AG20443 (cell line): ENCODE results near the gene PLB1.

Experiments
- DNase-seq: peaks from one replicate; pipeline ENCODE4 v3.0.0; 2012; ENCODE audit warnings: low spot score, mixed read lengths

Gene PLB1

DNA sequence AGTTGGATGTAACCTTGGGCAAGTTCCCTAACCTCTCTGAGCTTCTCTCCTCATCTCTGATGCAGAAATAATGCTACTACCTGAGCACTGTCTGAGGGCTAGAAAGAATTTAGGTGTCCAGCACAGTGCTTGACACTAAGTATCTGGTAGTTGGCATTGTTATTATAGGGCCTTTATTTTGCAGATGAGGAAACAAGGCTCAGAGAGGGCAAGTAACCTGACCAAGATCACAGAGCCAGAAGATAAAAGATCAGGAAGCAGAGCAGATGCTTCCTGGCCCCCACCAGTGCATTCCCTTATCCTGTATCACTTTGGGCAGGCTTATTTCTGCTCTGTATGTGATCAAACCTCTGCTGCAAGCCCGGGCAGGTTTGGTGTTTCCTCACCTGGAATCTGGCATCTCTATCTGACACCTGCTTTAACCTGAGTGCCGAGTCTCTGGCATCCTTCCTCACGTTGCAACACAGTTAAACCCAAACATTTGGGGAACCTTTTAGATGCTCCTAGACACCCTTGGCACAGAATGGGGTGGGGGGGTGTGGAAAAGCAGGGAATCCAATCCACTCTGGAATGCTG is 69.9 kb downstream of the PLB1 start:
- no peak for DNase-seq

DNA sequence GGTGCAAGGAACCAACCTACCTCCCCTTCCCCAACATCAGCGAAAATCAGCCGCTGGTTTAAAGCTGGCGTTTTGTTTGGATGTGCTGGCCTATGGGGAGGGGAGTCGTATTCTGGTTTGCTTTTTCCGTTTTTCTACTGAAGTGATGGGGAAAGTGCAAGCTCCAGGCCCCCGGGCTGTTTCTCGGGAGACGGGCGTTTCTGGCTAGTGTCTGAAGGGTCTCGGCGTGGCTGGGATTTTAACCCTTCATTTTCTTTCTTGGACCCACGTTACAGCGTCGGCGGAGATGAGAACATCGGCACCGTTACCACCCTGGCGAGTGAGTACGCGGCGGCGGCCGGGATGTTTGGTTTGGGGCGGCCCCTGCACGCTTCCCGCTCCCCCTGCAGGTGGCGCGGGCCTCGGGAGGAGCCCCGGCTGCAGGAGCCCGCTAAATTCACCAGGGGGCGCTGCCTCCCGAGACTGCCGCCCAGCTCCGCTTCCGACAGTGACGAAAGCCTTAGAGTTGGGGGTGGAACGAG is 70.7 kb downstream of the PLB1 start:
- peak; percentile 98 for DNase-seq

DNA sequence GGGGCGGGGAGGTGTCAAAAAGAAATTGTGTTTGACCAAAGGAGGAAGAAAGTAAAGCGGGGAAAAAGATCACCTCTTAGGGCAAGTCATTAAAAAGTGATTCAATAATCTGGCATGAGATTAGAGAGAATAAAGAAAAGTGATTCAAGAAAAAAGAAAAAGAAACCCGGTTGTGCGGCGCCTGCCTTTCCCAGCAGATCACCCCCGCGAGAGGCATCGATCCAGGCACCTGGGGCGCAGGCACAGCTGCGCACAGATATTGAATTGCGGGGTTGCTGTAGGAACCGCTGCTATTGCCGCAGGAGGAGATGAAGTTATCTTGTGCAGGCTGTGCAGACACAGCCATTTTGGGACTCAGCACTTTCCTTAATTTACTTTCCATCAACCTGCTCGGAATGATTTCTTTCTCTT is 71.2 kb downstream of the PLB1 start:
- DNase-seq: peak; percentile 38

DNA sequence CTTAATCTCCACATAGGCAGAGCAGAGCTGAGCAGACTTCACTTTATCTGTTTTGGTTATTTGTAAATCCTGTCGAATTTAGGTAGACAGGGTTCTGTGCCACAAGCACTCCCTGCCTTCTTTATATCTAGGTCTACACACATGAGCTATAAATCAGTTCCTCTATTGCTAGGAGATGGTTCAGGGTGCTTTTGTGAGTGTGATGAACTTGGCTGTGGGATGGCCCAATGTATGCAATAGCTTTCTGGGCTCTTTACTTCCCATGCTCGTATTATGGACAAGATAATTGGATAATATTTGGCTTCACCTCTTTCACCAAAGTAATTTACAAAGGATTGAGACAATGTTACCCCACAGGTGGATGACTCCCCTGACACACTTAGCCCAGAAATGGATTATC is 72.2 kb downstream of the PLB1 start:
- no peak for DNase-seq

DNA sequence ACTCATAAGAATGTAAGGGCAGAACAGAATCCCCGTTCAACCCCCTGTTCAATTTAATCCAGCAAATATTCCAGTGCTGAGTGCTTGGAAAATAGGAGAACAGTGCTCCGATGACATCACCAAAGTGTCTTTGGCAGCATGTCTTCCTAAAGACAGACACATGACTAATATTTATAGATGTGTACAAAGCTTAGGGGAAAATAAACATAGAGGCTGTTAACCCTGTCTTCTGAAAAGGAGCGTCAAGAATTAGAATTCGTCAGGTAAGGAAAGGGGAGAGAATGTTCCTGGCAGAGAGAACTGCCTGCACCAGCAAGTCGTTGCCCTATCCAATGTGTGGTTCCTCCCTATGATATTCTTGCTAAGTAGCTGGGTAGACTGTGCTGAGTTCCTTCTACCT is 72.7 kb downstream of the PLB1 start:
- DNase-seq: no peak

DNA sequence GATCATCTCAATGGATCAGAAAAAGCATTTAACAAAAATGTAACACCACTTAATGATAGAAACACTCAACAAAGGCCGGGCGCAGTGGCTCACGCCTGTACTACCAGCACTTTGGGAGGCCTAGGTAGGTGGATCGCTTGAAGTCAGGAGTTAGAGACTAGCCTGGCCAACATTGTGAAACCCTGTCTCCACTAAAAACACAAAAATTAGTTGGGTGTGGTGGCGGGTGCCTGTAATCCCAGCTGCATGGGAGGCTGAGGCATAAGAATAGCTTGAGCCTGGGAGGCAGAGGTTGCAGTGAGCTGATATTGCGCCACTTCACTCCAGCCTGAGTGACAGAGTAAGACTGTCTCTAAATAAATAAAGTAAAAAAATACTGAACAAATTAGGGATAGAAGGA is 74.6 kb downstream of the PLB1 start:
- DNase-seq: no peak

DNA sequence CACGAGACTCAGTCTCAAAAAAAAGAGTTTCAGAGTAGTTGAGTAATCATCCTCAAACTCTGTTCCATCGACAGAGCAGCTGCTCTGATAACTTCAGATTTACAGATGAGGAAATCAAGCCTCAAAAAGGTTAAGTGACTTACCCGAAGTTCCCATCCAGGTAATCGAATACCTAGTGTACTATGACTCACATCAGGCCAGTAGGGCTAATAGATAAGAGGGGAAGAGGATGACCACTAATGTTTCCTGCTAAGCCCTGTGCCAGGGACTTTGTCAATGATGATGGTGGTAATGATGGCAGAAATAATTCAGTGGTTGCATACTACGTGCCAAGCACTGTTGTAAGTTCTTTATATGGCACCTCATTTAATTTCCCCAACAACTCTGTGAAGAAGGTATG is 80.9 kb downstream of the PLB1 start:
- DNase-seq: no peak

DNA sequence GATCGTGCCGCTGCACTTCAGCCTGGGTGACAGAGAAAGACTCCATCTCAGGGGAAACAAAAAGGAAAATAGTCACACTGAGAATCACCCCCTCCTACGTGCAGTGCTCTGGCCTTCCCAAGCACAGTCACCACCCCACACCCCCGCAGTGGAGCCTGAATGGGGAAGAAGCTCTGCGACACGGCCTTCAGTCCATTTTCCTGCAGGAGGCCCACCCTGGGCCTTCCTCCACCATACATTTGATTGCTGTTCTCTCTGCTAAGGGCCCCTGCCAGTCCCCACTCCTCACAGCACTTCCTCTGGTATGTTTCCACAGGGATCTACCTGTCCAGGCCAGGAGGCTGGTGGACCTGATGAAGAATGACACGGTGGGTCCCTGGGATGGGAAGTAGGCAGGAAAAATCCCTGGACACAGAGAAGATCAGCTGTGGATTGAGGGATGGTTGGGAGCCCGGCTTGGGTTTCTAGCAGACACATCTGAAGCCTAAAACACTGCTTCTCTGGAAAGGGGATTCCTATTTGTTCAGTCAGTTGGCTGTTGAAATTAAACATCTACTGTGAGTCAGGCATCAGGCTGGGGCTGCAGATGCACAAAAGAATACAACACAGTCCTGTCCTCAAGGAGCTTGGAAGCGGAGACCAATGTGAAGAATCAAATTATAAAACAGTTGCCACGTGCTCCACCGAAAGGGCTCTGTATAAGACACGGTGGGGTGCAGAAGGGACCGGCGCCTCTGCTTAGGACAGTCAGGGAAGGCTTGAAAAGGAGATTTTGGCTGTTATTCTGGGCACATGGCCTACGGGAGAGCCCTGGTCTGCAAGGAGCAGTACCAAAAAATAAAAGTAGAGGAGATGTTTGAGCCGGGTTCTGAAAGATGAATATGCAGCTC is 82.2 kb downstream of the PLB1 start:
- no peak for DNase-seq

DNA sequence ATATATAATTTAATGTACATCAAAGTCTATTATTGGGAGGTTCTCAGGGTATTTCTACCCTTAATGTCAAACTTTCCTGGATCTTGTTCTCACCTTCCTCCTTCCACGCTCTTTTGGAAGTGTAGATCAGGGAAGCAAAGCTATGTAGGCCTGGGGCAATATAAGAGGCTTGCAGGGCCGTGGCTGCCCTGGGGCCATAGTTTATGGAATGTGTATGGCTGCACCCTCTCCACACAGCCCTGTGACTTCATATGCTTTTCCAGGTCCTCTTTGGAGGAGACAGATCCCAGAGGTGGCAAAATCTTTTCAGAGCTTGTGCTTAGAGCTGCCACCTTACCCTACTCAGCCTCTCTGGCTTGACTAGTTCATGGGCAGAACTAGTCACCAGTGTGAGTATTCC is 82.9 kb downstream of the PLB1 start:
- DNase-seq: no peak

DNA sequence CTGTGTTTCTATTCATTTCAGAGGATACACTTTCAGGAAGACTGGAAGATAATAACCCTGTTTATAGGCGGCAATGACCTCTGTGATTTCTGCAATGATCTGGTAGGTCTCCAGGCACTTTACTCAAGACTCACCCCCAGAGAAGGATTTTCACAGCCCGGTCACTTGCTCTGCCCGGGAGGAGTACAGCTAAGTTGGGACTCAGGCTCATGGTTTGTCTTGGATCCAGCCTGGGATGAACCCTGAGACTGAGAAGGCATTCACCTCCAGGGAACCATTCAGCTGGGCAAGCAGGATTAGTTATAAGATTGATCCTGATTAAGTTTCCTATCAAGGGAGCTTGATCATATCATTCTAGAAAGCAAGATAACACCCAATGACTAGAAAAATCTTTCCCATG is 83.7 kb downstream of the PLB1 start:
- no peak for DNase-seq

DNA sequence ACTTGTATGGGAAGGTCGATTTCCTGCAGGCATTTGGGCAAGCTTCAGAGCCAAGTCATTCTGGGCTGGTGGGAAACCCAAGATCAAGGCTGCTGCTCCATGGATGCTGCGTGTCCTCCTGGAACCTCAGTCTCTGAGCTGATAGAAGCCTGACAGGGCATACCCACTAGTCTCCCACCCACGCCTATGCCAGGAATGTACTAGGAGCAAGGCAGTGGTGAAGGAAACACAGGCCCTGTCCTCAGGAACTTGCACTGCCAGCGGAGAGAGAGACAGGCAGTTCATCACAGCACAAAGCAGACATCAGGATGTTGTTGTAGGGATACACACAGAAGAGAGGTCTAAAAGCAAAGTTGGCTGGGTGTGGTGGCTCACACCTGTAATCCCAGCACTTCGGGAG is 84.2 kb downstream of the PLB1 start:
- DNase-seq: no peak

DNA sequence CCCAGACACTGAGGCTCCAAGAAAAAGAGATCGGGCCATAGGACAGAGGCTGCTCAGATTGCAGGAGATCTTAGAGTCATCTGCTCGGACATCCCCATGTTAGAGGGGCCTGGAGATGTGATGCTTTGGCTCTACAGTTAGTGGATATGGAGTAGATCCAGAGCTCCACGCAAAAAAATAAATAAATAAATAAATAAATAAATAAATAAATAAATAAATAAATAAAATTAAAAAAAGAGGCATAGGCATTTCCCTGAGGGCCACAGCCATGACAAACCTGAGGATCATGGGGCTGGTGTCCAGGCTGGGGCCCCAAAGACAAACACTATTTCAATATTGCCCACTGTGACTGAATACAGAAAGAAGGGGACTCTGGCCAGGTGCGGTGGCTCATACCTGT is 85.5 kb downstream of the PLB1 start:
- DNase-seq: no peak

DNA sequence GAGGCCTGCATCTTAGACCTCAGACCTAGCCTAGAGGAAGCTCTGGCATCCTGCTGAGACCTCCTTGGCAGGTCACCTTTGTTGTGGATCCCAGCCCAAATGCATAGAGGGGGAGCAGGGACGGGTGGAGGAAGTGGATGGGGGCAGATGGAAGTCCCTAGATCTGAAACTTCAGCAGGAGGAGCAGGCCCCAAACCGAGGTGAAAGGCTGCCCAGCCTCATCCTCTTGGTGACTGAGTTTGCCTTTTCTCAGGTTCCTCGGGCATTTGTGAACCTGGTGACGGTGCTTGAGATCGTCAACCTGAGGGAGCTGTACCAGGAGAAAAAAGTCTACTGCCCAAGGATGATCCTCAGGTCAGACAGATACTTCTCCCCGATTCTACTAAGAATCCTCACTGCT is 86.3 kb downstream of the PLB1 start:
- no peak for DNase-seq

DNA sequence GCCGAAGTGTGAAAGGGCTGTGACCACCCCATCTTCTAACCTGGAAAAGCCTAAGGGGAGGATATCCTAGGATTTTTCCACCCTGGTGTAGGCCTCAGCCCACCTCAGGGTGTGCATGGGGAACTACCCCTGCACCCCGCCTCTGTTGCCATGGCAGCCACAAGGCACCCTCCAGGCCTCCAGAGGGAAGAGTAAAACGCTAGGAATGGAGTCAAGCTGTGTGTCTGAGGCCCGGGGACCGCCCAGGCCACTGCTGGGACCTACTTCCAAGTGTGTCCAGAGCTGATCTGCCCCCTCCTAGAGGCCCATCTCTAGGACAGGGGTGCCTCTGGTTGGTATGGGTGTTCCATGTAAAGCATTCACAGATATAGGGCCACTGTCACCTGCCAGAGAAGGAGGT is 86.7 kb downstream of the PLB1 start:
- DNase-seq: no peak

DNA sequence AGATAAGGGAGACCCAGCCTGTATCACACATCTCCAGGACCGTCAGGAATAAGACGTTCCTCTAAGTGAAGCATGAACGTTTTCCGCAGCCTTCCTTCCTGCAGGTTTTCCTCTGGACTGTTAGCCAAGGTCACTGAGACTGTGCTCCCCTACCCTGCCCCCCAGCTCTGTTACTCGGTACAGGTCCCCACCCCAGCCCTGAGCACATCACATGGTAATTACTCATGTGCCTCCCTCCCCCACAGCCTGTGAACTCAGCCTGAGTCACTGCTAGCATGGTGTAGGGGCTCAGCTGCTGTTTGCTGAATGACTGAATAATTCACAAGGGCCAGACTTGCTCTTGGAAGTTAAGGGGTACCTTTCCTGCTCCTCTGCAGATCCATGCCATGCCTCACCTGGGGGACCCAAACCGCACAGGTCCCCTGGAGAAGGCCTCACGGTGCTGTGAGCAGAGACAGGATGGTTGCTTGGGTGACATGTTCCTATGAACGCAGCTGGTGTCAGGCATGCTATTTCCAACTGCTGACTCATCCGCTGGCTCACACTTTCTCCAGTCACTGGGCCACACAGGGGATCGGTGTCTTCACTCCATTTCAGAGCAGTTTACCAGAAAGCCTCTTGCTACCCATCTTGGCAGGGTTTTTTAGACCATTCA is 88.2 kb downstream of the PLB1 start:
- peak; percentile 95 for DNase-seq

DNA sequence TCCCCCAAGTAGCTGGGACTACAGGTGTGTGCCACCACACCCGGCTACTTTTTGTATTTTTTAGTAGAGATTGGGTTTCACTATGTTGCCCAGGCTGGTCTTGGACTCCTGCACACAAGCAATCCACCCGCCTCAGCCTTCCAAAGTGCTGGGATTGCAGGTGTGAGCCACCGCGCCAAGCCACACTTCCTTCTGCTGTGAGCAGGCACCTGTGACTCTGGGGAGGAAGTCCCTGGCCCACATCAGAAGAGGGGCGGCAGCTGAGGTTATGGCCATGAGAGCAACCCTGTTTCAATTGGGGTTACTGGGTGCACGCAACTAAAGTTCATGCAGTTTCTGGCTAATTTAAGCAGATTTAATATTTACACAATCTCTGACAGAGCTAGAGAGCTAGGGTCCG is 91.0 kb downstream of the PLB1 start:
- no peak for DNase-seq

DNA sequence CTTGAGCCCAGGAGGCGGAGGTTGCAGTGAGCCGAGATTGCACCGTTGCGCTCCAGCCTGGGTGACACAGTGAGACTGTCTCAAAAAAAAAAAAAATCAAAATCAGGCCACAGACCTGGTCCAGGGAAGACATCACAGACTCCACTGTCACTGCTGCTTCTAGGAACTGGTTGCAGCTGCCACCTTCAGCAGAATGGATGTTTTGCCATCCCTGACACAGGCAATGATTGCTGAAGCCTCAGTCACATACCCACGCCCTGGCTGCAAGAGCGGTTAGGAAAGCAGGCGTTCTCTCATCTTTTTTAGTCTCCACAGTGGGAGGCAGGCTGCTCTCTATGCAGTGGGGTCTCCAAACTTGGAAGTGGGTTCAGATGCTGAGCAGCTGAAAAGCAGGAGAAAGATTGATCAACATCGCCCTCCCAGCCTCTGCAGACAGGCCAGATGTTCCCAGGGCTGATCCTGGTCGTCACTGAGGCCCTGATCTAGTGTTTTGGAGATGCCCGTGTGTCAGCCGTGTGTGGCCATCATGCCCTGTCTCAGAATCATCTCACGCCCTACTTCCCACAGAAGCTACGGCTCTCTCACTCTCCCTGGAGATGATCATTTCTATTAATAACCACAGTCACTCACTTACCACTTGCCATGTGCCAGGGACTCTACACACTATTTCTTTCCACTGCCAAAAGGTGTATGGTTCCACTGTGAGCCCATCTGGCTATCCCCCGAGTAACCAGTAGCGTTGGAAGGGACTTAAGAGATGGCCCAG is 91.8 kb downstream of the PLB1 start:
- no peak for DNase-seq

DNA sequence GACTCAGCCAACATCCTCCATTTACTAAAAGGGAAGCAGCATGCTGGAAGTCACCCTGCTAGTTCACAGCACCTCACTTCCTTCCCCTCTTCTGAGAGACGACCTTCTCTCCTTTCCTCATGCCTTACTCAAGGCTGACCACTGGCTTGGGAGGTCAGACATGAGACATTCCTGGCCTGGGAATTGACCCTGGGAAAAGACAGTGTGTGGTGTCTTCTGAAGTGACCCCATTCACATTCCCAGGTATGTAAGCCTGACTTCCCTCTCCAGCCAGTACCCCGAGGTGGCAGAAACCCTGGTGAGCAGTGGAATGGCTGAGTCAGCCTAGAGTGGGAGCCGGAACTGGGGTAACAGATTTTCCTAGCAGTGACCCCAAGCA is 92.4 kb downstream of the PLB1 start:
- no peak for DNase-seq

DNA sequence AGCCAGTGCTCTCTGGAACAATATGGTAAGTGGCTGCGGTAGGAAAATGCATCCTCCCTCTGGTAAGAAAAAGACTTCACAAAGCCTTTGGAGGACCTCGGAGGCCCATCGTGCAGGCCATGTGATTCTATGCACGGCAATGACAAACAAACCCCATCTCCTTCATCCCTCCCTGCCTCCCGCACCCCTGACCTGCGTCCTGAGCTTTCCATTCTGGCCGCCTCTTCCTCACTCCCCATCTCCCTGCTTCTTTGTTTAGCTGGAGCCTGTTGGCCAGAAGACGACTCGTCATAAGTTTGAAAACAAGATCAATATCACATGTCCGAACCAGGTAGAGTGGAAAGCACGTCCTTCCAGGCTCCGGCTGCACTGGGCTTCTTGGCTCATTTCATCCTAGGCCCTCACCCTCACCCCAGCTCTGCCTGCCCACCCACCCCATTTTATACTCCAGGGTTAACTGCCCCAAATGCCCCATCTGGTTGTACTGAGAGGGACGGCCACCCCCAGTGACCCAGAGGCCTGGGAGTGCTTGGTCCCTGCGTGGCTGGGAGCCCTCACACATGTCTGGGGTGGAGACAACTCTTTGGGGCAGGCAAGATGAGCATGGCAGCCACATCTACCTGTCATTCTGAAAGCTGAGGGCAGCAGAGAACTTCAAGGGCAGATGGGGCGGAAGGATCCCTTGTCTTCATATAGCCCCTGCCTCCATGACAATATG is 94.0 kb downstream of the PLB1 start:
- no peak for DNase-seq

DNA sequence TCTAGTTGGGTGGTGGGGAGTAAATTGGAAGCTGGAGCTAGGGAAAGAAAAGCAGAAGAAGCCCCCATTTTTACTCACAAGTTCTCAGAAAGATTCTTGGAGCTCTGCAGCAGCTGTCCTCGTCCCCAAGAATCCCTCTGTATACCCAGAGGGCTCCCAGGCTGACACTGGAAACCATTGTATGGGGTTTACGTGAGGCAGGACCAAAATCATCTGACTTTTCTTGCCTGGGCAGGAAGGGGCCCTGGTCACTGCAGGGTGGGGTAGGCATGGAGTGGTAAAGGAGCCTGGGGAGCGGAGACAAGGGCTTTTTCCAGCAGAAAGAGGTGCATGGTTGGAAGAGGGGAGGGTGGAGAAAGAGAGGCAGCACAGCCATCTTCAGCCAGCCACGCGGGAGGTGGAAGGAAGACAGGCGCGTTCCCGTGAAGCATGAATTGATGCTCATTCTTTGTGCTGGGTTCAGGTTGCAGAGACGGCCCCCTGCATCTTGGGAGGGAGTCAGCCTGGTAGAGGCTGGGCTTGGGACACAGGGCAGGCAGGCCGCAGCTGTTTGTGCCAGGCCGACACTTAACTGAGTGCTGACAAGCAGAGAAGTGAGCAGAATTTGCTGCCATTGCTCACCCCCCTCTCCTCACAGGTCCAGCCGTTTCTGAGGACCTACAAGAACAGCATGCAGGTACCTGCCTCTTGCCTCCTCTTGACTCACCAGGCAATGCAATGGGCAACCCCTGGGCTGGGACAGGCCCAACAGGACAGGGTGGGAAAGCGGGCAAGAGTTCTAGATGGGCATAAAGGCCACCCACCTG is 94.8 kb downstream of the PLB1 start:
- no peak for DNase-seq
